AML-193 (cell line): ENCODE data around the gene LRRK1.

Experiments
- DNase-seq, 2 experiments: peaks; one replicate each; lab custom pipeline; 2025; lab: John Stamatoyannopoulos, UW

The LRRK1 gene

GRCh38 chr15:101024073-101024695 is 105.0 kb downstream of the LRRK1 start:
- DNase-seq: no peak

- peak in 1 of 2 experiments; percentile 1 for DNase-seq
Measured at GRCh38 chr15:101024706-101025500, 105.7 kb downstream of the LRRK1 start.

- DNase-seq: no peak
Measured at GRCh38 chr15:101025501-101025885, 106.3 kb downstream of the LRRK1 start.

- no peak for DNase-seq
Measured at GRCh38 chr15:101025896-101026631, 106.9 kb downstream of the LRRK1 start.

- DNase-seq: no peak
Measured at GRCh38 chr15:101026656-101027272, 107.6 kb downstream of the LRRK1 start.

GRCh38 chr15:101027273-101027901 is 108.2 kb downstream of the LRRK1 start:
- no peak for DNase-seq

GRCh38 chr15:101027920-101028319 is 108.8 kb downstream of the LRRK1 start:
- no peak for DNase-seq

- no peak for DNase-seq
Measured at GRCh38 chr15:101028321-101028720, 109.2 kb downstream of the LRRK1 start.

GRCh38 chr15:101028772-101029438 is 109.7 kb downstream of the LRRK1 start:
- no peak for DNase-seq

GRCh38 chr15:101029971-101030661 is 111.0 kb downstream of the LRRK1 start:
- DNase-seq: no peak

- DNase-seq: no peak
Measured at GRCh38 chr15:101031213-101031612, 112.1 kb downstream of the LRRK1 start.

GRCh38 chr15:101033801-101034200 is 114.6 kb downstream of the LRRK1 start:
- no peak for DNase-seq

- DNase-seq: peak; percentile 21 to 28
Measured at GRCh38 chr15:101035611-101036010, 116.5 kb downstream of the LRRK1 start.

GRCh38 chr15:101036189-101036588 is 117.0 kb downstream of the LRRK1 start:
- DNase-seq: no peak

GRCh38 chr15:101037090-101037830 is 118.1 kb downstream of the LRRK1 start:
- DNase-seq: no peak

- DNase-seq: no peak
Measured at GRCh38 chr15:101038327-101039003, 119.3 kb downstream of the LRRK1 start.

GRCh38 chr15:101039461-101039860 is 120.3 kb downstream of the LRRK1 start:
- DNase-seq: no peak

GRCh38 chr15:101042320-101042719 is 123.2 kb downstream of the LRRK1 start:
- no peak for DNase-seq

- DNase-seq: no peak
Measured at GRCh38 chr15:101043011-101043410, 123.9 kb downstream of the LRRK1 start.
